KMS-11 (cell line): ENCODE results near the gene C13orf46.

ENCODE experiments used
- H2AFZ ChIP-seq: fragments of 200-600 bp; sonication (generic); 2 replicates; pipeline ENCODE4 v1.6.1; 2016; ENCODE audit warnings: antibody characterized with exemption, mixed run types, low read depth
- H3K27ac ChIP-seq: fragments of 200-600 bp; sonication (generic); 2 replicates; pipeline ENCODE4 v1.6.1; 2016; ENCODE audit warnings: mild to moderate bottlenecking, mixed run types
- H3K27me3 ChIP-seq: fragments of 200-600 bp; sonication (generic); 2 replicates; pipeline ENCODE4 v1.6.1; 2017; ENCODE audit warnings: mild to moderate bottlenecking, low read depth, mixed run types, moderate library complexity; ENCODE audit not compliant: insufficient read depth
- H3K36me3 ChIP-seq: fragments of 200-600 bp; sonication (generic); 2 replicates; pipeline ENCODE4 v1.6.1; 2017; ENCODE audit warnings: mild to moderate bottlenecking, mixed run types; ENCODE audit not compliant: insufficient read depth
- H3K4me1 ChIP-seq: fragments of 200-600 bp; sonication (generic); 2 replicates; pipeline ENCODE4 v1.6.1; 2016; ENCODE audit warnings: mild to moderate bottlenecking, low read depth, mixed run types; ENCODE audit not compliant: poor library complexity, severe bottlenecking
- H3K4me2 ChIP-seq: fragments of 200-600 bp; sonication (generic); 2 replicates; pipeline ENCODE4 v1.7.0; 2016; ENCODE audit warnings: mild to moderate bottlenecking, mixed run types
- H3K4me3 ChIP-seq: fragments of 200-600 bp; sonication (generic); IDR thresholded peaks from 2 replicates; pipeline ENCODE4 v1.6.1; 2017; ENCODE audit warnings: low read depth, low read length, mixed read lengths; ENCODE audit not compliant: insufficient read depth
- H3K79me2 ChIP-seq: fragments of 200-600 bp; sonication (generic); 2 replicates; pipeline ENCODE4 v1.6.1; 2016; ENCODE audit warnings: low read depth, mixed run types; ENCODE audit not compliant: insufficient read depth
- H3K9ac ChIP-seq: fragments of 200-600 bp; sonication (generic); 2 replicates; pipeline ENCODE4 v1.6.1; 2016; ENCODE audit warnings: mild to moderate bottlenecking, mixed run types
- H4K20me1 ChIP-seq: fragments of 200-600 bp; sonication (generic); 2 replicates; pipeline ENCODE4 v1.6.1; 2016; ENCODE audit warnings: mild to moderate bottlenecking, mixed run types; ENCODE audit not compliant: insufficient read depth
- CTCF ChIP-seq: fragments of 200-600 bp; sonication (generic); conservative IDR thresholded peaks from 2 replicates; pipeline ENCODE4 v1.6.1; 2017; ENCODE audit warnings: low read depth, mild to moderate bottlenecking, antibody characterized with exemption, low read length, moderate library complexity, mixed read lengths

Gene C13orf46

DNA sequence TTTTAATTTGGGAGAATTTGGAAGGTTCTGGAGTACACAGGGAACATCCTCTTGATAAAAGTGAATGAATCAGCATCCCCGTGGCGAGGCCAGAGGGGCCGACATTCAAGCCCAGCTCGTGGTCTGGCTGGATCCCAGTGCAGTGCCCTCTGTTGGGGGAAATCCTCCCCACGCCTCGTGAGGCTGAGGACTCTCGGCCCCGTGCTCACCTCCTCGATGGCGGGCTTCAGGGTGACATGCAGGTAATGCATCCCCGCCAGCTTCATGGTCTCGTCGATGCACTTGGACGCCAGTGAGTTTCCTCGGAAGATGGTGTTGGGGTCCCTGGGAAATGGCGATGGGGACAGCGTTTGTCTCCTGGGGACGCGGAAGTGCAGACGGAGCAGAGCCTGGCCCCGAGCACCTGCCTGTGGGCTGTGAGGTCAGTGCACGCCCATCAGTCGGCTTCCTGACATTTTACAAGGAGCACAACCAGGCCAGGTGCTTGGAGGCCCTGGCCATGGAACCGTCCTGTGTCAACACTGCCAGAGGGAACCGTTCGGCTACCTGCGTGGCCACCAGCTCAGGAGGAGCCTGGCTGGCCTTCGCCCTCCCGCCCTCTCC lies 43.3 kb upstream of the C13orf46 start:
- TF ChIP-seq CTCF, result no peak
- Histone ChIP-seq H3K9ac (no peak overlapping the region), H3K4me1 (no peaks in the 10 kb centered on the region), H4K20me1 (no peaks in the 10 kb centered on the region), H3K79me2 (no peaks in the 10 kb centered on the region), H3K27me3 (no peaks in the 10 kb centered on the region), H3K27ac (no peak overlapping the region), H3K36me3 (no peaks in the 10 kb centered on the region), H3K4me3 (no peak overlapping the region), H3K4me2 (no peak overlapping the region), H2AFZ (no peak overlapping the region)

GRCh38 chr13:114016321-114017027 lies 42.6 kb upstream of the C13orf46 start:
- Histone ChIP-seq H3K9ac (no peak overlapping the region), H3K27me3 (no peaks in the 10 kb centered on the region), H3K4me1 (no peaks in the 10 kb centered on the region), H3K79me2 (no peaks in the 10 kb centered on the region), H3K27ac (no peak overlapping the region), H3K36me3 (no peaks in the 10 kb centered on the region), H4K20me1 (no peaks in the 10 kb centered on the region), H3K4me3 (no peak overlapping the region), H3K4me2 (no peak overlapping the region), H2AFZ (no peak overlapping the region)
- TF ChIP-seq CTCF, result no peak

DNA sequence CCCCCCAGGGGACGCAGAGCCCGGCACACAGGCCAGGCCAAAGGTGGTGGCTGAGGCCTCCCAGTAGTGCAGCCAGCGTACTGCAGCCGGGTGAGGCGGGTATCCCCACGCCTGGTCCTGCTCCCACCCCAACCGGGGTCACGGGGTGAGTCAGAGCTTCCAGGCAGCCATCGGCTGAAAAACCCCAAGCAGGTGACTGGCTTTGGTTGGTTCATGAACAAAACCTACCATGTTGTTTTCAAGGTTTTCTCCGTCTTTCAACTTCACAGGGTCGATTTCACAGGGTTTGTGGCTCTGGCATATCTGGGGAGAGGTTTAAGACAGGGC lies 42.1 kb upstream of the C13orf46 start:
- no peaks in the 10 kb centered on the region for H3K27me3 ChIP-seq
- H3K4me3 ChIP-seq, result no peak overlapping the region
- H3K36me3 ChIP-seq, result no peaks in the 10 kb centered on the region
- no peaks in the 10 kb centered on the region for H3K4me1 ChIP-seq
- no peaks in the 10 kb centered on the region for H4K20me1 ChIP-seq
- H2AFZ ChIP-seq, result no peak overlapping the region
- TF ChIP-seq CTCF, result no peak
- H3K9ac ChIP-seq, result no peak overlapping the region
- H3K27ac ChIP-seq, result no peak overlapping the region
- H3K4me2 ChIP-seq, result no peak overlapping the region
- H3K79me2 ChIP-seq, result no peaks in the 10 kb centered on the region

GRCh38 chr13:114015111-114015968 lies 41.5 kb upstream of the C13orf46 start:
- H3K4me3 ChIP-seq, result no peak overlapping the region
- H3K79me2 ChIP-seq, result no peaks in the 10 kb centered on the region
- no peak overlapping the region for H3K9ac ChIP-seq
- H4K20me1 ChIP-seq, result no peaks in the 10 kb centered on the region
- H3K4me2 ChIP-seq, result no peak overlapping the region
- no peak overlapping the region for H2AFZ ChIP-seq
- H3K36me3 ChIP-seq, result no peaks in the 10 kb centered on the region
- no peak overlapping the region for H3K27ac ChIP-seq
- H3K4me1 ChIP-seq, result no peaks in the 10 kb centered on the region
- no peak for TF ChIP-seq CTCF
- H3K27me3 ChIP-seq, result no peaks in the 10 kb centered on the region
